Colonic mucosa (tissue), 4 donors: ENCODE measurements around the gene CDH15. TPM values are rescaled to one million over a fixed set of nuclear protein-coding genes. Genes with fewer than 3 reads are reported as not detected.

ENCODE experiments used
- DNase-seq: peaks from one replicate; pipeline ENCODE4 v3.0.0-alpha.2; 2020
- H3K27ac ChIP-seq: fragments of 200-600 bp; one replicate; pipeline ENCODE4 v1.8.0; 2021
- H3K27me3 ChIP-seq: fragments of 200-600 bp; one replicate; pipeline ENCODE4 v1.8.0; 2021
- H3K36me3 ChIP-seq: fragments of 200-600 bp; one replicate; pipeline ENCODE4 v1.8.0; 2021
- H3K4me1 ChIP-seq: fragments of 200-600 bp; one replicate; pipeline ENCODE4 v1.8.0; 2021; ENCODE audit warnings: mild to moderate bottlenecking
- H3K4me3 ChIP-seq: fragments of 200-600 bp; one replicate; pipeline ENCODE4 v1.8.0; 2021
- H3K9ac ChIP-seq, 2 donors: one replicate each; pipeline ENCODE4 v1.7.0; 2013; ENCODE audit warnings: control low read depth in 2 of 2, low read depth in 2 of 2, low read length in 2 of 2
- H3K9me3 ChIP-seq: fragments of 200-600 bp; one replicate; pipeline ENCODE4 v1.8.0; 2021
- CTCF ChIP-seq: fragments of 200-600 bp; IDR thresholded peaks from one replicate; pipeline ENCODE4 v1.8.0; 2022; ENCODE audit warnings: antibody characterized with exemption, mild to moderate bottlenecking
- intact Hi-C: fragments of 100-400 bp; cut with DNase I; formaldehyde crosslinking; loops from one replicate; pipeline ENCODE4 v1.14.1; 2022
- total RNA-seq, 2 donors: library from RNA; stranded (reverse); fragmentation: NEBNext Ultra II Directional in 1 of 2; extraction: Animal tissue kit (Norgen Biotek cat#: 25700) in 1 of 2; gene quantifications; one replicate each; pipeline ENCODE4 v1.2.1, GENCODE V29; 2021
- donor health status: healthy.
- donor health status: DM: no; HTN: no; CAD: no.
- donor health status: DM: no; HTN: no; CAD: no.

The CDH15 gene
- total RNA-seq, 2 donors from 2014 or later = not detected

- TF ChIP-seq CTCF = no peak
- Histone ChIP-seq H3K27ac (no peak overlapping the region), H3K9ac (no peak overlapping the region), H3K27me3 (peaks cover 11% of the 10 kb centered on the region), H3K4me3 (no peak overlapping the region), H3K4me1 (peaks cover 4% of the 10 kb centered on the region), H3K36me3 (no peaks in the 10 kb centered on the region), H3K9me3 (no peaks in the 10 kb centered on the region)
- no peak for DNase-seq
- intact Hi-C loops = no loop called here
These were observed 2.7 kb downstream of the CDH15 start for GRCh38 chr16:89174055-89174827.

- no peak overlapping the region for H3K4me3 ChIP-seq
- H3K9ac ChIP-seq = no peak overlapping the region
- no peaks in the 10 kb centered on the region for H3K9me3 ChIP-seq
- H3K36me3 ChIP-seq = no peaks in the 10 kb centered on the region
- intact Hi-C loops = no loop called here
- H3K27ac ChIP-seq = no peak overlapping the region
- no peak for DNase-seq
- H3K4me1 ChIP-seq = peaks cover 4% of the 10 kb centered on the region
- peaks cover 4% of the 10 kb centered on the region for H3K27me3 ChIP-seq
- no peak for TF ChIP-seq CTCF
These were observed 3.3 kb downstream of the CDH15 start for GRCh38 chr16:89174877-89175276.

- intact Hi-C loops = no loop called here
- H3K27me3 ChIP-seq = peaks cover 3% of the 10 kb centered on the region
- TF ChIP-seq CTCF = no peak
These were observed 4.0 kb downstream of the CDH15 start for GRCh38 chr16:89175280-89176146.

GRCh38 chr16:89176147-89176690 lies 4.7 kb downstream of the CDH15 start:
- Histone ChIP-seq H3K27me3 (peaks cover 3% of the 10 kb centered on the region), H3K9ac (no peak overlapping the region), H3K4me3 (no peak overlapping the region), H3K9me3 (no peaks in the 10 kb centered on the region), H3K4me1 (no peaks in the 10 kb centered on the region), H3K27ac (no peak overlapping the region), H3K36me3 (no peaks in the 10 kb centered on the region)
- no peak for DNase-seq
- intact Hi-C loops = no loop called here
- TF ChIP-seq CTCF = no peak

More at GRCh38 chr16:89175280-89176146, 4.0 kb downstream of the CDH15 start:
- peak overlapping the region in 1 of 2 donors; percentile 43 for H3K9ac ChIP-seq
- H3K27ac ChIP-seq = no peak overlapping the region
- peaks cover 4% of the 10 kb centered on the region for H3K4me1 ChIP-seq
- no peak overlapping the region for H3K4me3 ChIP-seq
- H3K36me3 ChIP-seq = no peaks in the 10 kb centered on the region
- H3K9me3 ChIP-seq = no peaks in the 10 kb centered on the region
- DNase-seq = no peak

- intact Hi-C loops = no loop called here
- H3K27me3 ChIP-seq = peaks cover 3% of the 10 kb centered on the region
- TF ChIP-seq CTCF = no peak
- no peak overlapping the region for H3K27ac ChIP-seq
- H3K4me1 ChIP-seq = no peaks in the 10 kb centered on the region
- H3K36me3 ChIP-seq = no peaks in the 10 kb centered on the region
- no peak for DNase-seq
- H3K9ac ChIP-seq = no peak overlapping the region
- H3K4me3 ChIP-seq = no peak overlapping the region
- no peaks in the 10 kb centered on the region for H3K9me3 ChIP-seq
These were observed 5.2 kb downstream of the CDH15 start for GRCh38 chr16:89176717-89177116.
